Activated naive CD8-positive, alpha-beta T cell treated with anti-CD3 and anti-CD28 coated beads, Interleukin-2, amount 10 ng/mL, durations not matched to agents 7 days and 5 days (primary cell): ENCODE results near the gene WWC1. TPM values are rescaled to one million over a fixed set of nuclear protein-coding genes. Genes with fewer than 3 reads are reported as not detected.

Experiments
- ATAC-seq: fragments of 150-1000 bp; cut with Tn5 transposase; one replicate; pipeline ENCODE4 v1.10.0; 2021; ENCODE audit warnings: low read depth, moderate library complexity
- POLR2A ChIA-PET: fragments of 350-600 bp; sonication (Branson Sonifier 250); formaldehyde crosslinking; loops from one replicate; lab custom pipeline; 2021; ENCODE audit warnings: antibody characterized with exemption; lab: Charles Lee
- DNase-seq: peaks from one replicate; pipeline ENCODE4 v3.0.0; 2021
- H3K27ac Mint-ChIP-seq: one replicate; pipeline ENCODE4 v1.8.0; 2022; ENCODE audit warnings: mild to moderate bottlenecking, mixed read lengths
- H3K27me3 Mint-ChIP-seq: one replicate; pipeline ENCODE4 v1.8.0; 2022; ENCODE audit warnings: mild to moderate bottlenecking, moderate library complexity, mixed read lengths
- H3K36me3 Mint-ChIP-seq: one replicate; pipeline ENCODE4 v1.8.0; 2021; ENCODE audit warnings: mild to moderate bottlenecking, mixed read lengths
- H3K4me1 Mint-ChIP-seq: one replicate; pipeline ENCODE4 v1.8.0; 2021; ENCODE audit warnings: mixed read lengths
- H3K4me3 Mint-ChIP-seq: one replicate; pipeline ENCODE4 v1.8.0; 2022; ENCODE audit warnings: mild to moderate bottlenecking, moderate library complexity, mixed read lengths
- H3K9me3 Mint-ChIP-seq: one replicate; pipeline ENCODE4 v1.8.0; 2021; ENCODE audit warnings: mixed read lengths
- total RNA-seq, 2 experiments: library from RNA; stranded (reverse); gene quantifications; one replicate each; pipeline ENCODE4 v1.2.3, GENCODE V29; 2021

Gene WWC1
- total RNA-seq, 2 experiments from 2014 or later, result 0.22 to 0.82 TPM

- Mint-ChIP-seq H3K27me3 (peaks cover 2% of the 10 kb centered on the region), H3K9me3 (peaks cover 3% of the 10 kb centered on the region), H3K4me1 (peaks cover 10% of the 10 kb centered on the region), H3K4me3 (no peak overlapping the region), H3K27ac (no peak overlapping the region), H3K36me3 (peaks cover 2% of the 10 kb centered on the region)
- DNase-seq, result no peak
- no peak for ATAC-seq
- POLR2A ChIA-PET, result no interaction called here
Observed at GRCh38 chr5:168378741-168379140, 87.3 kb downstream of the WWC1 start.

- Mint-ChIP-seq H3K27ac (no peak overlapping the region), H3K27me3 (peaks cover 4% of the 10 kb centered on the region), H3K9me3 (peaks cover 6% of the 10 kb centered on the region), H3K36me3 (peaks cover 2% of the 10 kb centered on the region), H3K4me3 (no peak overlapping the region), H3K4me1 (peaks cover 8% of the 10 kb centered on the region)
- POLR2A ChIA-PET, result no interaction called here
- no peak for ATAC-seq
- DNase-seq, result no peak
Observed at GRCh38 chr5:168382421-168382820, 91.0 kb downstream of the WWC1 start.

- H3K27ac Mint-ChIP-seq, result no peak overlapping the region
- peaks cover under 1% of the 10 kb centered on the region for H3K9me3 Mint-ChIP-seq
- no peaks in the 10 kb centered on the region for H3K36me3 Mint-ChIP-seq
- H3K4me3 Mint-ChIP-seq, result no peak overlapping the region
- POLR2A ChIA-PET, result no interaction called here
- ATAC-seq, result no peak
- H3K27me3 Mint-ChIP-seq, result peaks cover 9% of the 10 kb centered on the region
- no peak for DNase-seq
- no peaks in the 10 kb centered on the region for H3K4me1 Mint-ChIP-seq
Observed at GRCh38 chr5:168390491-168390890, 99.0 kb downstream of the WWC1 start.

GRCh38 chr5:168393773-168394172 is 102.3 kb downstream of the WWC1 start:
- DNase-seq, result no peak
- Mint-ChIP-seq H3K4me1 (no peaks in the 10 kb centered on the region), H3K4me3 (no peak overlapping the region)

GRCh38 chr5:168400429-168401220 is 109.2 kb downstream of the WWC1 start:
- H3K9me3 Mint-ChIP-seq, result no peaks in the 10 kb centered on the region

More at GRCh38 chr5:168393773-168394172, 102.3 kb downstream of the WWC1 start:
- H3K27ac Mint-ChIP-seq, result no peak overlapping the region
- POLR2A ChIA-PET, result no interaction called here
- no peaks in the 10 kb centered on the region for H3K9me3 Mint-ChIP-seq
- ATAC-seq, result no peak
- peaks cover 21% of the 10 kb centered on the region for H3K27me3 Mint-ChIP-seq
- no peaks in the 10 kb centered on the region for H3K36me3 Mint-ChIP-seq

GRCh38 chr5:168401226-168401625 is 109.8 kb downstream of the WWC1 start:
- Mint-ChIP-seq H3K4me1 (no peaks in the 10 kb centered on the region), H3K9me3 (no peaks in the 10 kb centered on the region), H3K36me3 (no peaks in the 10 kb centered on the region), H3K27ac (no peak overlapping the region), H3K27me3 (peaks cover 40% of the 10 kb centered on the region), H3K4me3 (no peak overlapping the region)
- no peak for DNase-seq
- no peak for ATAC-seq
- POLR2A ChIA-PET, result no interaction called here

More at GRCh38 chr5:168400429-168401220, 109.2 kb downstream of the WWC1 start:
- H3K4me3 Mint-ChIP-seq, result no peak overlapping the region
- H3K27me3 Mint-ChIP-seq, result peaks cover 43% of the 10 kb centered on the region
- POLR2A ChIA-PET, result no interaction called here
- no peaks in the 10 kb centered on the region for H3K36me3 Mint-ChIP-seq
- no peaks in the 10 kb centered on the region for H3K4me1 Mint-ChIP-seq
- ATAC-seq (no peak), DNase-seq (no peak)
- H3K27ac Mint-ChIP-seq, result no peak overlapping the region

GRCh38 chr5:168401880-168402279 is 110.4 kb downstream of the WWC1 start:
- no peak overlapping the region for H3K27ac Mint-ChIP-seq
- H3K27me3 Mint-ChIP-seq, result peaks cover 36% of the 10 kb centered on the region
- no peaks in the 10 kb centered on the region for H3K36me3 Mint-ChIP-seq
- ATAC-seq (no peak), DNase-seq (no peak)
- no peak overlapping the region for H3K4me3 Mint-ChIP-seq
- H3K9me3 Mint-ChIP-seq, result no peaks in the 10 kb centered on the region
- no peaks in the 10 kb centered on the region for H3K4me1 Mint-ChIP-seq
- POLR2A ChIA-PET, result no interaction called here

- no peak overlapping the region for H3K4me3 Mint-ChIP-seq
- H3K36me3 Mint-ChIP-seq, result no peaks in the 10 kb centered on the region
- no peak for DNase-seq
- H3K27me3 Mint-ChIP-seq, result peaks cover 37% of the 10 kb centered on the region
- no peak overlapping the region for H3K27ac Mint-ChIP-seq
- ATAC-seq, result no peak
- no peaks in the 10 kb centered on the region for H3K9me3 Mint-ChIP-seq
- POLR2A ChIA-PET, result no interaction called here
- H3K4me1 Mint-ChIP-seq, result peaks cover 9% of the 10 kb centered on the region
Observed at GRCh38 chr5:168404365-168404764, 112.9 kb downstream of the WWC1 start.

GRCh38 chr5:168407211-168407610 is 115.8 kb downstream of the WWC1 start:
- Mint-ChIP-seq H3K27me3 (peaks cover 34% of the 10 kb centered on the region), H3K36me3 (no peaks in the 10 kb centered on the region)
- DNase-seq, result no peak

GRCh38 chr5:168408561-168409305 is 117.3 kb downstream of the WWC1 start:
- H3K4me3 Mint-ChIP-seq, result no peak overlapping the region

More at GRCh38 chr5:168407211-168407610, 115.8 kb downstream of the WWC1 start:
- Mint-ChIP-seq H3K27ac (no peak overlapping the region), H3K4me1 (peaks cover 19% of the 10 kb centered on the region), H3K4me3 (no peak overlapping the region), H3K9me3 (no peaks in the 10 kb centered on the region)
- POLR2A ChIA-PET, result no interaction called here
- no peak for ATAC-seq

GRCh38 chr5:168409591-168410458 is 118.4 kb downstream of the WWC1 start:
- Mint-ChIP-seq H3K27me3 (peaks cover 21% of the 10 kb centered on the region), H3K9me3 (no peaks in the 10 kb centered on the region), H3K4me3 (peak overlapping the region; percentile 56), H3K36me3 (no peaks in the 10 kb centered on the region), H3K4me1 (peaks cover 19% of the 10 kb centered on the region), H3K27ac (peak overlapping the region; percentile 48)
- POLR2A ChIA-PET, result no interaction called here
- DNase-seq, result no peak
- ATAC-seq, result peak; percentile 75

More at GRCh38 chr5:168408561-168409305, 117.3 kb downstream of the WWC1 start:
- H3K4me1 Mint-ChIP-seq, result peaks cover 19% of the 10 kb centered on the region
- no peak for ATAC-seq
- peaks cover 27% of the 10 kb centered on the region for H3K27me3 Mint-ChIP-seq
- peak overlapping the region; percentile 48 for H3K27ac Mint-ChIP-seq
- H3K36me3 Mint-ChIP-seq, result no peaks in the 10 kb centered on the region
- DNase-seq, result no peak
- POLR2A ChIA-PET, result no interaction called here
- no peaks in the 10 kb centered on the region for H3K9me3 Mint-ChIP-seq

GRCh38 chr5:168411871-168412270 is 120.4 kb downstream of the WWC1 start:
- no peak overlapping the region for H3K27ac Mint-ChIP-seq
- DNase-seq, result no peak

GRCh38 chr5:168413062-168413461 is 121.6 kb downstream of the WWC1 start:
- no peak overlapping the region for H3K27ac Mint-ChIP-seq
- peaks cover 15% of the 10 kb centered on the region for H3K4me1 Mint-ChIP-seq
- H3K36me3 Mint-ChIP-seq, result no peaks in the 10 kb centered on the region
- H3K4me3 Mint-ChIP-seq, result no peak overlapping the region
- no peaks in the 10 kb centered on the region for H3K9me3 Mint-ChIP-seq
- POLR2A ChIA-PET, result no interaction called here
- H3K27me3 Mint-ChIP-seq, result peaks cover 13% of the 10 kb centered on the region
- DNase-seq (no peak), ATAC-seq (no peak)

More at GRCh38 chr5:168411871-168412270, 120.4 kb downstream of the WWC1 start:
- Mint-ChIP-seq H3K27me3 (peaks cover 13% of the 10 kb centered on the region), H3K9me3 (no peaks in the 10 kb centered on the region), H3K4me1 (peaks cover 19% of the 10 kb centered on the region), H3K4me3 (no peak overlapping the region), H3K36me3 (no peaks in the 10 kb centered on the region)
- ATAC-seq, result no peak
- POLR2A ChIA-PET, result no interaction called here
